DOHH2 (cell line): ENCODE results near the gene ZNF280A.

Experiments used
- H3F3A ChIP-seq: fragments of 200-600 bp; sonication (generic), shearing (Covaris generic); 2 replicates; pipeline ENCODE4 v1.6.0; 2016; ENCODE audit warnings: antibody characterized with exemption, mild to moderate bottlenecking; ENCODE audit not compliant: control insufficient read depth, insufficient read depth
- H3K27ac ChIP-seq: fragments of 200-600 bp; sonication (generic); 2 replicates; pipeline ENCODE4 v1.5.1; 2014; ENCODE audit warnings: low read depth, mild to moderate bottlenecking, low read length, moderate library complexity
- H3K27me3 ChIP-seq: fragments of 200-600 bp; sonication (generic); 2 replicates; pipeline ENCODE4 v1.6.1; 2014; ENCODE audit warnings: mild to moderate bottlenecking, low read length, mixed read lengths; ENCODE audit not compliant: control insufficient read depth
- H3K36me3 ChIP-seq: fragments of 200-600 bp; sonication (generic); 2 replicates; pipeline ENCODE4 v1.6.1; 2014; ENCODE audit warnings: mild to moderate bottlenecking, low read length, moderate library complexity, mixed read lengths; ENCODE audit not compliant: control insufficient read depth
- H3K4me1 ChIP-seq: fragments of 200-600 bp; sonication (generic); 2 replicates; pipeline ENCODE4 v1.6.1; 2014; ENCODE audit warnings: mild to moderate bottlenecking, low read length, mixed read lengths; ENCODE audit not compliant: control insufficient read depth
- H3K4me2 ChIP-seq: fragments of 200-600 bp; sonication (generic); 2 replicates; pipeline ENCODE4 v1.6.0; 2014; ENCODE audit warnings: mild to moderate bottlenecking, low read length, moderate library complexity
- H3K4me3 ChIP-seq: fragments of 200-600 bp; sonication (generic); 2 replicates; pipeline ENCODE4 v1.5.1; 2014; ENCODE audit warnings: mild to moderate bottlenecking, low read length, mixed read lengths
- H3K79me2 ChIP-seq: fragments of 200-600 bp; sonication (generic); 2 replicates; pipeline ENCODE4 v1.6.1; 2014; ENCODE audit warnings: mild to moderate bottlenecking, low read length, mixed read lengths; ENCODE audit not compliant: control insufficient read depth
- H3K9me2 ChIP-seq: fragments of 200-600 bp; sonication (generic); replicated peaks from 2 replicates; pipeline ENCODE4 v1.6.1; 2014; ENCODE audit warnings: mild to moderate bottlenecking, low read length, mixed read lengths; ENCODE audit not compliant: control insufficient read depth
- H3K9me3 ChIP-seq: fragments of 200-600 bp; sonication (generic); 2 replicates; pipeline ENCODE4 v1.6.1; 2014; ENCODE audit warnings: antibody characterized with exemption, low read length, mixed read lengths; ENCODE audit not compliant: control insufficient read depth, insufficient read depth
- H4K20me1 ChIP-seq: fragments of 200-600 bp; sonication (generic); 2 replicates; pipeline ENCODE4 v1.6.0; 2014; ENCODE audit warnings: low read depth, mild to moderate bottlenecking, antibody characterized with exemption, low read length, moderate library complexity; ENCODE audit not compliant: control insufficient read depth, insufficient read depth
- CTCF ChIP-seq: fragments of 200-600 bp; sonication (generic); IDR thresholded peaks from one replicate; pipeline ENCODE4 v1.5.1; 2014; ENCODE audit warnings: antibody characterized with exemption, mild to moderate bottlenecking, low read depth, low read length; ENCODE audit not compliant: poor library complexity, severe bottlenecking
- EZH2phosphoT487 ChIP-seq: fragments of 200-600 bp; sonication (generic); IDR thresholded peaks from 2 replicates; pipeline ENCODE4 v1.6.1; 2017; ENCODE audit warnings: borderline replicate concordance, mild to moderate bottlenecking, antibody characterized with exemption, low read length, moderate library complexity, mixed read lengths

Gene ZNF280A

GRCh38 chr22:22484023-22484422 lies 36.0 kb downstream of the ZNF280A start:
- no peaks in the 10 kb centered on the region for H3K9me3 ChIP-seq
- H3K4me2 ChIP-seq: no peak overlapping the region
- no peaks in the 10 kb centered on the region for H3F3A ChIP-seq
- TF ChIP-seq CTCF: no peak
- no peak for TF ChIP-seq EZH2phosphoT487
- peaks cover 30% of the 10 kb centered on the region for H3K36me3 ChIP-seq
- H3K79me2 ChIP-seq: no peaks in the 10 kb centered on the region
- H3K27ac ChIP-seq: no peak overlapping the region
- H3K4me3 ChIP-seq: no peak overlapping the region
- H3K4me1 ChIP-seq: 0 out of 2 replicates have a peak, but pooled peaks cover 3% of the 10 kb centered on the region
- H3K9me2 ChIP-seq: no peaks in the 10 kb centered on the region
- no peaks in the 10 kb centered on the region for H3K27me3 ChIP-seq
- no peaks in the 10 kb centered on the region for H4K20me1 ChIP-seq

GRCh38 chr22:22480940-22481339 lies 39.1 kb downstream of the ZNF280A start:
- no peaks in the 10 kb centered on the region for H3K27me3 ChIP-seq
- no peaks in the 10 kb centered on the region for H3K9me2 ChIP-seq
- H3F3A ChIP-seq: no peaks in the 10 kb centered on the region
- H3K4me3 ChIP-seq: no peak overlapping the region
- no peak overlapping the region for H3K4me2 ChIP-seq
- 0 out of 2 replicates have a peak, but pooled peaks cover 3% of the 10 kb centered on the region for H3K4me1 ChIP-seq
- H3K27ac ChIP-seq: no peak overlapping the region
- H3K79me2 ChIP-seq: no peaks in the 10 kb centered on the region
- H3K36me3 ChIP-seq: peaks cover 9% of the 10 kb centered on the region
- no peak for TF ChIP-seq CTCF
- TF ChIP-seq EZH2phosphoT487: no peak
- no peaks in the 10 kb centered on the region for H3K9me3 ChIP-seq
- H4K20me1 ChIP-seq: no peaks in the 10 kb centered on the region

- Histone ChIP-seq H3K27me3 (no peaks in the 10 kb centered on the region), H3K9me2 (no peaks in the 10 kb centered on the region), H3K27ac (no peak overlapping the region), H3K79me2 (no peaks in the 10 kb centered on the region), H3F3A (no peaks in the 10 kb centered on the region), H3K36me3 (peaks cover 2% of the 10 kb centered on the region; the same call in 1 of the 2 replicates), H4K20me1 (no peaks in the 10 kb centered on the region), H3K4me2 (no peak overlapping the region), H3K4me1 (peaks cover 5% of the 10 kb centered on the region; the same call in 1 of the 2 replicates), H3K9me3 (no peaks in the 10 kb centered on the region), H3K4me3 (no peak overlapping the region)
- TF ChIP-seq CTCF (no peak), EZH2phosphoT487 (no peak)
Observed at GRCh38 chr22:22479999-22480532, 40.0 kb downstream of the ZNF280A start.

GRCh38 chr22:22479116-22479515 lies 41.0 kb downstream of the ZNF280A start:
- Histone ChIP-seq H3K4me2 (no peak overlapping the region), H3K4me1 (peaks cover 12% of the 10 kb centered on the region), H3K9me2 (no peaks in the 10 kb centered on the region), H3K27me3 (no peaks in the 10 kb centered on the region), H3K9me3 (no peaks in the 10 kb centered on the region), H3K79me2 (no peaks in the 10 kb centered on the region), H3K27ac (no peak overlapping the region), H3K36me3 (no peaks in the 10 kb centered on the region), H4K20me1 (no peaks in the 10 kb centered on the region), H3K4me3 (no peak overlapping the region), H3F3A (no peaks in the 10 kb centered on the region)
- TF ChIP-seq CTCF (no peak), EZH2phosphoT487 (no peak)
